Measurements from ENCODE around the gene NR5A2.

Gene NR5A2

DNA sequence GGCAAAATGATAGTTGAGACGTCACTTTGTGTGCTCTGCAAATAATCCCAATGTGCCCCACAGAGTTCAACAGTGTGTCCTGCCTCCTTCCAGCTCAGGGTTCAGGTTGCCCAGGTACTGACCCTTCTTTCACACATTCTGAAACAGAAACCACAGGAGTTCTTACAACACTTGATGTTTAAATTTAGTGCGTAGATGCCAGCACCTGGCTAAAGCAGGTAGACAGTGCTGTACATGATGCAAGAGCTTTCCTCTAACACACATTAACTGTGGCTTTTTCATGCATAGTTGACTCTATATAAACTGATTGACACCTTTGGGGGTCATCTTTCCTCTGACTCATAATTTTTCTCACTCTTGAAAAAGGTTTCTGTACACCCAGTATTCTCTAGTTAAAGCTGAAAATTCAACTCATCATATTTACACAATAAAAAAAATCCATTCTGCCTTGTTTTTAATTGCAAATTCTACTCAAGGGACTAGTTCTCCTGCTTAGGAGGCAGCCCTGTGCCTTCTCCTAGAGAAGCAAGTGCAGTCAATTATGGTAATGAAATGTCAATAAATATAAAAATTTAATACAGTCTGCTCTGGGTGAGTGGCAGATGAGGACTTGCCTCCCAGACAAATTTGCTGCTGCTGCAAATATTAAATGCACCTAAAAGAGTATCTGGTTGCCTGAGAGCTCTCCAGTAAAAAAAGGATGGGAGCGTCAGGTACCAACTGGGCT lies 91.4 kb downstream of the NR5A2 start:
- in situ Hi-C loops (cut with MboI; ENCODE audit: low sequenced_read_pairs), result no loop called here

DNA sequence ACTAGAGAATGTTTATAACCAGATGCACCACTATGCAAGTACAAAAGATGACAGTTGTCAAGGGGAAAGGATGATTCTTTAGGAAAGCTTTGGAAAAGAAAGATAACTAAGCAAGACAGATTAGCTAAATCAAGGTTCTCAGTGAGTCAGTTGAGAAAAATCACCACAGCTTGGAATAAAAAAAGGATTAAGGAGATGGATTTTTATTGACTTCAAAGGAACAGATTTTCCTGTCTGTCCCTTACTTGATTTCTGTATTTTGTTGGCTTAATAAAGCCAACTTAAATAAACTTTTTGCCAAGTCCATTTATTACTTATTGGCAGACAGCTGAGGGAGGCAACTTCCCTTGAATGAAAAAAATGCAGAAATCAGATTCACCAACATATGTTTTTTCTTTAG lies 93.9 kb downstream of the NR5A2 start:
- in situ Hi-C loops (cut with MboI; ENCODE audit: low sequenced_read_pairs), result no loop called here

DNA sequence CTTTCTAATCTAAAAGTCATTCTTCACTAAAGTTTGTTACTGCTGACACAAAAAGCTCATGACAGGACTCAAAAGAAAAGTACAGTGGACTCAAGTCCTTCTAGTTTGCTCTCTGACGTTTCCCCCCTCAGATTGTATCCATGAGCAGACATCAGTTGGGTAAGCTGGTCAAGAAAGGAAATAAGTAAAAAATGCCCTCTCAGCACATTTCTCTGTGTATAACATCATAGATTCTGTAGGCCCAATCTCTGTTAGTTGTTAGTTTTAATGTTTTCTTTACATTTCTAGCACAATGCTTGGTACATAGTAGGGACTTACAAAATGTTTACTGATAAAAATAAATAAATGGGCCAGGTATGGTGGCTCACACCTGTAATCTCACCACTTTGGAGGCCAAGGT lies 96.8 kb downstream of the NR5A2 start:
- in situ Hi-C loops (cut with MboI; ENCODE audit: low sequenced_read_pairs), result no loop called here

DNA sequence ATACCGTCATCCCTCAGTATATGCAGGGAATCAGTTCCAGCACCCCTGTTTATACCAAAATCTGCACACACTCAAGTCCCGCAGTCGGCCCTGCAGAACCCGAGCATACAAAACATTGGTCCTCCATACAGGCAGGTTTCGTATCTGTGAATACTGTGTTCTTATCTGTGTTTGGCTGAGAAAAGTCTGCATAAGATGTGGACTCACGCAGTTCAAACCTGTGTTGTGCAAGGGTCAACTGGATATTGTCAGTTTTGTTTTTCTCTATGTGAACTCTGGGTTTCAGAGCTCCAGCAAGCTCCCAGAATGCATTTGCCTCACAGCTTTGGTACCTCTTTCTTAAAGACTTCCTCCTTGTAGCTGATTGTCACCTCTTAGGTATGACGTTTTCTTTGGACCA lies 100.6 kb downstream of the NR5A2 start:
- in situ Hi-C loops (cut with MboI; ENCODE audit: low sequenced_read_pairs), result no loop called here

DNA sequence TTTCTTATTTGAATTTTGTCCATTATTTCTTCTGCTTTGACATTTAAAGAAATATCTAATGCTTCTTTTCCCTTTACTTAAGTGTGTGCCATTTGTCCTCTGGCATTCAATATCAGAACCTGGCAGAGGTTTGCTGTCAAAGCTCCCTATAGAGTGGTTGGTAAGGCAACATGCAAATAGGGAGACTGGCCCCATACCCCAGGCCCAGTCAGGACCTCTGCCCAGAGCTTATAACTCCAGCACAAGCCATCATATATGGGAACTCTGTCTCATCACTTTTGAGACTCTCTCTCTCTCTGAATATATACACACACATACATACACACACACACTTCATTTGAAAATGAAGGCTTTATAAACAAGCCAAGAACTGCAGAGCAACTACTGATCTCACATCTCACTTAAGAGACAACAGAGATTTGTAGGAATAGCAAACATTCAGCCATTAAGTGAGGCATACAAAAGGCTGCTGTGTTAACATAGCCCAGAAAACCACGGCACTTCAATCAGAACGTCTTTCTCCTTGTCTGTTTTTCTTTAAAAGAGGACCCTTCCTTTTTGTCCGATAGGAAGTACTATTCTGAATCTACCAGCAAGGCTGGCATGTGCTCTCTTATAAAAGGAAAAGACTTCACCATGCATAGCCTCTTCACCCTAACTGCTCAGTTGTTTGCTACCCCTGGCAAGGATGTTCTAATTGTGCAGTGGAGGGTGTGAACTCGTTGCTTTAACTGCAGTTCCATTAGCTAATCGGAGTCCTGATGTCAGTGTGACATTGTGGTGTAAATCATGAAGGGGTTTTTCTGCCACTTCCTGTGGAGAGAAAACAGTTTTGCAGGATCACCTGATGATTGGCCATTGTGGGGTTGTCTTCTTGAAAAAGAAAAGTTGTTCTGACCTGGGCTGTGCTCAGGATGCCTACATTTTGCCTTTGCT lies 101.7 kb downstream of the NR5A2 start:
- in situ Hi-C loops (cut with MboI; ENCODE audit: low sequenced_read_pairs), result no loop called here

DNA sequence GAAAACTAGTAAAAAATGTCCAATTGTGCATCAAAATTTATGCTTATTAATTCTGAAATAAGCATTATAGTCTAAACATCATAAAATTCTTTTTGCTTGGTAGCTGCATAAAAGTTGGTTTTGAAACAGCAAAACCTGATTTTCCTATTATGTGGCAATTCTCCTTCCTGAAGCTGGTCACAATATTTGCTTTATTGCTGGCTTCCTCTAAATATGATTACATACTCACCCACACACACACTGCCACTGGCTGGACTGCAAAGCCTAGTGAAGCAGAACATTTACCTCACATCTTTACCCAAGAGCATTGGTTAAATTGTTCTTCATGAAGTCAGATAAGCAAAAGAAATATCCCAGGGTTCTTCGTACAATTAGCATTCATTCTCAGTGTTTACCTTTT lies 103.0 kb downstream of the NR5A2 start:
- in situ Hi-C loops (cut with MboI; ENCODE audit: low sequenced_read_pairs), result loop anchor here (10.0 kb wide), 1 partner anchor 364 kb away; no protein-coding TSS in a partner anchor

DNA sequence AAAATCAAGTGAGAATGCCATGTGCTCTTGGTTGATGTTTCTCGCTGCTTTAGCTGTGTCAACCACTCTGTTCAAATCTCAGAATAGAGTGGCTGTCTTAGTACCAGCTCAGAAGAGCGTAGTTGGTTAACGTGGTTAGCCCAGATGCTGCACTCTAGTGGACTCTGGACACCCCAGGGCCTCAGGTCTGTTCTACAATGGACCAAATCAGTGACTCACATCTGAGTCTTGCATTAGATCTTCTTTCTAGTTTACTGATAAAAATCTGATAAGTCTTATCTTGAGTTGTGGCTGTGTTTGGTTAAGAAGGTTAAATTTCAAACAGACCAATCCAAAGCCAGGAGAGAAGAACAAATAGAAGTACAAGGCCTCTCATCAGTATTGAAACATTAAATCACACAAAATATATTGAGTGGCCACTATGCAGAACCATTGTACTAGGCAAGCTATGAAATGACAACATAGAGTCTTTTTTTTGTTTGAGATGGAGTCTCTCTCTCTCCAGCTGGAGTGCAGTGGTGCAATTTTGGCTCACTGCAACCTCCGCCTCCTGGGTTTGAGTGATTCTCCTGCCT lies 104.1 kb downstream of the NR5A2 start:
- in situ Hi-C loops (cut with MboI; ENCODE audit: low sequenced_read_pairs), result loop anchor here (10.0 kb wide), 1 partner anchor 363 kb away; no protein-coding TSS in a partner anchor

DNA sequence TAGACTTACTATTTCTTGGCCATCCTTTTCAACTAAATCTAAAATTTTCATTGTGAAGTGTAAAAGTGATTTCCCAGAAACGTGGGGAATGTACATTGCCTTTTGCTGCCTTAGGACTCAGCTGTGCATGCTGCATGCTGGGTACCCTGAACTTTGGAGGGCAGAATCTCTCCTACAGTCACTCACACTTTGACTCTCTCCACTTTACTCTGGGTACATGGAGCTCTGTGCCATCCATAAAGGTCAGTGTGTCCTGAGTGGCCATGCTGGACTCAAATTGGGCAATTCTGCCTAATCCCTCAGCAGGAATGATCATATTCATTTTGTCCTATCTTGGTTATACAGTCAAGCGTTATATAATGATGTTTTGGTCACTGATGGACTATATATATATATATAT lies 105.6 kb downstream of the NR5A2 start:
- in situ Hi-C loops (cut with MboI; ENCODE audit: low sequenced_read_pairs), result loop anchor here (10.0 kb wide), 1 partner anchor 362 kb away; no protein-coding TSS in a partner anchor

DNA sequence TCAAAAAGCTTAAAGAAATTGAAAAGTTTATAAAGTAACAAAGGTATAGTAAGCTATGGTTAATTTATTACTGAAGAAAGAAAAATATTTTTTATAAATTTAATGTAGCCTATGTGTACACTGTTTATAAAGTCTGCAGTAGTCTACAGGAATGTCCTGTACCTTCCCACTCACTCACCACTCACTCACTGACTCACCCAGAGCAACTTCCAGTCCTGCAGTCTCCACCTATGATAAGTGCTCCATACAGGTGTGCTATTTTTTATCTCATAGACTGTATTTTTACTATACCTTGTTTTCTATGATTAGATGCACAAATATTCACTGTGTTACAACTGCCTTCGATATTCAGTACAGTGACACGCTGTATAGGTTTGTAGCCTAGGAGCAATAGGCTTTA lies 106.6 kb downstream of the NR5A2 start:
- in situ Hi-C loops (cut with MboI; ENCODE audit: low sequenced_read_pairs), result loop anchor here (10.0 kb wide), 1 partner anchor 361 kb away; no protein-coding TSS in a partner anchor

DNA sequence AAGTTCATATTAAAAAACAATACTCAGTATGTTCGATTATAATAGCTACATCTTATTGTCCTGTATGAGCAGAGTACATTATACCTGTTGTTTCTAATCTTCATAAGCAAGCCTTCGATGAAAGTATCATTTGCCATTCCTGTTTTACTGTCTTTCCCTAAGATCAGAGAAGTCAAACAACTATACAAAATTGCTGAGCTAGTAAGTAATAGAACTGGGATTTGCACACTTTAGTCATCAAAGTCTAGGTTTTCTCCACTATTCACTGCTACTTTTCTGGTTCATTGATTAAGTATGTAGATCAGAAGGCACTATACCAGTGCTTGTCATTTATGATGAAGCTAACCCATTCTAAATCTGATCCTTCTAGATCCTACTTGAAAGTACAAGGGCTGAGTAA lies 108.9 kb downstream of the NR5A2 start:
- in situ Hi-C loops (cut with MboI; ENCODE audit: low sequenced_read_pairs), result loop anchor here (10.0 kb wide), 1 partner anchor 358 kb away; no protein-coding TSS in a partner anchor

DNA sequence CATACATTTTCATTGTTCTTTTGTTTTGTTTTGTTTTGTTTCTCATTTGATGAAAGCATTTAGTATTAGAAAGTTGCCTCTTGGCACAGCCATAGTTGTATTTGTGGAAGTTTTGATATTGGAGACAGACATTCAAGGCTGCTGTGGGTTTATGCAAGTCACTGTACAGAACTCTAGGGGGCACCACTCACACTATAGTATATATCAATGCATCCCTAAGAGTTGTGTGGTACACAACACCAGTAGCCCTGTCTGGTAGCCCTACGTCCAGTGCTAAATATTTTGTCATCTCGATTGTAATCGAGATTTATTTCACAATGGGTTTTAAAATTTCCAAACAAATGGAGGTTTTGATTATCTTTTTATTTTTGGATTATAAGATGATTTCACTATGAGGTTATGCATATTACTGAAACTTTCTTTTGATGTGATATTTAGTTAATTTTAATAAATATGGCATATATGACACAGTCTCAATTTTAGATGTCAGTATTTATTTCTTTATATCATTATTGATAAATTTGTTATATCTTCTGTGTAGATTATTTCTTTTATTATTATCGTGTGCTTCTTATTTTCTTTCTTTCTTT lies 112.2 kb downstream of the NR5A2 start:
- in situ Hi-C loops (cut with MboI; ENCODE audit: low sequenced_read_pairs), result loop anchor here (10.0 kb wide), 1 partner anchor 355 kb away; no protein-coding TSS in a partner anchor

DNA sequence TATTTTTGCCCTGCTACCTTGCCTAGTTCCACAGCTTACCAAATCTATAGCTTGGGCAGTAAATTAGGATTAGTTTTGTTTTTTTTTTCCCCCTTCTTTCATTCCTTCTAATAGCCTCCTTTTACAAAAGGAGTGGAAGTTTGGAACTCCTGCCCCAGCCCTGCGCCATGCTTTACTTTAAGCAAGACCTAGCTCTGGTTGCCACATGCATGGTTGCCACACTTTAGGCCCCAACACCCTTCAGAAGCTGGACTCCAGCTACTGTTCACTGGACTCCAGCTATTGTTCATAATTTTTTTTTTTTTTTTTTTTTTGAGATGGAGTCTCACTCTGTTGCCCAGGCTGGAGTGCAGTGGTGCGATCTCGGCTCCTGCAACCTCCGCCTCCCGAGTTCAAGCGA lies 115.8 kb downstream of the NR5A2 start:
- in situ Hi-C loops (cut with MboI; ENCODE audit: low sequenced_read_pairs), result no loop called here

DNA sequence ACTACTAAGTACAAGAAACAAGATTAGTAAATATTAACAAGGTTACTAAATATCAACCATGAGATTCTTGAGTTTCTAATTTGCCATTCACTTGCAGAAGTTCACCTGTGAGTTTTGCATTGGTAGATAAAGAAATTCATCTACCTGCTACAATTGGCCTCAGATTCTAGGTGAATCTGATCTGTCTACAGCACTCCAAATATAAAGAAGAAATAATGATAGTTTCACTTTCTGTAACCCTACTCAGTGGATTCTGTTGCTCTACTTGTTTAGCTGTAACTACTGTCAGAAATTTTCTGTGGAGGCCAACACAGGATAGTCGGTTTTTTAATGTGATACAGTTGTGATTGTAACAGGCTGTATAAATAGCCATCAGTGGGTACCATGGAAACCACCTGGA lies 118.6 kb downstream of the NR5A2 start:
- in situ Hi-C loops (cut with MboI; ENCODE audit: low sequenced_read_pairs), result no loop called here

DNA sequence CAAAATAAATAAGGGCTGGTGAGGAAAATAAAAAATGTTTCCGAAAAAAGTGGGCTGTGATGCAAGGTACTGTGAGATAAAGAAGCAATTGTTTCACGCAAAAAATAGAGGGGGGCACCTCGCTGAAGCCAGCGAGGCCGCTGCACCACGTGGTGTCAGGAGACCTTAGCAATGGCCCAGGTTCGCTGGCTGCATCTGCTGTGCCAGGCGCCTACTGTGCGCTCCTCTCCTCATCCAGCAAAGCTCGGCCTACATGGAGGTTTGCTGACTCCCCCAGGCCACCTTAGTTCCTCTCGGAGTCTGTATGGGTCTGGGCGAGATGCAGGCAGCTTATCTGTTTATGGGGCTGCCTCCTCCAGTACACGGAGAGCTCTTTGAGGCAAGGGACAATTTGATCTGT lies 119.6 kb downstream of the NR5A2 start:
- in situ Hi-C loops (cut with MboI; ENCODE audit: low sequenced_read_pairs), result no loop called here

DNA sequence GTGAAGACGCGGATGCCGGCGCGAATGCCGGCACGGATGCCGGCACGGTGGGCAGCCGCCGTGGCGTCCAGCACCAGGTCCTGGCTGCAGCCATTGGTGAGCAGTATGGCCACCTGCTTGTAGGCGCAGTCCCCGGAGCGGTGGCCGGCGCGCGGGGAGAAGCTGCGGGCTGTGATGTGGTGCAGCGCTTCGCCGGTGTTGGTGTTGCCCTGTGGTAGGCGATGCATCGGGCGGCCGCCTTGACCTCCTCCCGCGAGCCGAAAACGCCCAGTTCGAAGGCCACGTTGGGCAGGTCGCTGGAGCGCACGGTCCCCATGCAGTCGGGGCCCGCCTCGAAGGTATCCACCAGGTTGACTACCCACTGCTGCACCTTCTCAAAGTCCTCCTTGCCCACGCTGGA lies 120.2 kb downstream of the NR5A2 start:
- in situ Hi-C loops (cut with MboI; ENCODE audit: low sequenced_read_pairs), result no loop called here

DNA sequence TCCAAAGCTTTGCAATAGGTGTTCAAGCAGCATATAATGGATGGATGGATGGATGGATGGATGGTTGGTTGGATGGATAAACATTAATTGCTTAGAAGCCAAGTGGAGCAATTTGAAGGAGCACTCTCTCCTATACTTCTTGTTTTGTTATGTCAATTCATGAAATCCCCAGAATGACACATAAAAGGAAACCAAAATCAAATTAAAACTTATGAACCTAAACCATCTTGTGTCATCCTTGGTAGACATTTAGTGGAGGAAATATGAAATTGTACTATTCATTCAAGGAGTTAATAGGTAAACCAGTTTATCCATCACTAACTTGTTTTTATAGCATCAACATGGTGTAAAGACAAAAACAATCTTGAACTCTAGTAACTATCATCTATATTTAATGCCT lies 122.5 kb downstream of the NR5A2 start:
- in situ Hi-C loops (cut with MboI; ENCODE audit: low sequenced_read_pairs), result no loop called here

DNA sequence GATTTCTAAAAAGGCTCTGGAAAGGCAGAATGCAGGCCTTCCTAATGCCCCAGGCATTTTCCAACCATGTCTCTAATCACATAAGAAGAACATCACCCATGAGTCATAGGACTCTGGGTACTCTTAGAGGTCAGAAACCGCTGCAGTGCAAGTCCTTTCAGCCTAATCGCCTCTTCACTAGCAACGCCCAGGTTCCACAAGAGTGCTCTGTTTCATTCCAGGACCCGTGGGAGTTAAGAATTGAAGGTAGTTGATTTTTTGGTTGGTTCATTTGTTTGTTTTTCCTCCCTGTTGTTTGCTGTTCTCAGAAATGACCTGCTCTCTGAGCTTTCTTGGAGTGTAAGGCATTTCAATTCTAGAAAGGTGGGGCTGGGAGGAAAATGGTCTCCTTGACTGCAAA lies 123.2 kb downstream of the NR5A2 start:
- in situ Hi-C loops (cut with MboI; ENCODE audit: low sequenced_read_pairs), result no loop called here

DNA sequence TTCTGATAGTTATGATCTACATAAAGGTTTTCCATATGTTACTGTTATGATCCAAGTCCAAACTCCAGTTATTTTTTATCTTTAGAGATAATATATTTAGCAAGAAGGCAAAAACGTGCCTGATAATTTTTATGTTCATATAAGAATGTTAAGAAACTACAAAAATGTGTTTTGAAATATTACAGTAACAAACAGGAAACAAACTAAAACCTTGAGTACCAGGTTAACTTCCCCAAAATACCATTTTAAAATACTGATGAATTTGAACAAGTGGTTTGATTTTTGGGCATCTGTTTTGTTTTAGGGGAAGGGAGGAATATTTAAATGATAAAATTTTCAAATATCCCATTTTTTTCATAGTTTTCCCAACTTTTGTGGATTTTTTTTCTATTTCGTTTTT lies 124.8 kb downstream of the NR5A2 start:
- in situ Hi-C loops (cut with MboI; ENCODE audit: low sequenced_read_pairs), result no loop called here

DNA sequence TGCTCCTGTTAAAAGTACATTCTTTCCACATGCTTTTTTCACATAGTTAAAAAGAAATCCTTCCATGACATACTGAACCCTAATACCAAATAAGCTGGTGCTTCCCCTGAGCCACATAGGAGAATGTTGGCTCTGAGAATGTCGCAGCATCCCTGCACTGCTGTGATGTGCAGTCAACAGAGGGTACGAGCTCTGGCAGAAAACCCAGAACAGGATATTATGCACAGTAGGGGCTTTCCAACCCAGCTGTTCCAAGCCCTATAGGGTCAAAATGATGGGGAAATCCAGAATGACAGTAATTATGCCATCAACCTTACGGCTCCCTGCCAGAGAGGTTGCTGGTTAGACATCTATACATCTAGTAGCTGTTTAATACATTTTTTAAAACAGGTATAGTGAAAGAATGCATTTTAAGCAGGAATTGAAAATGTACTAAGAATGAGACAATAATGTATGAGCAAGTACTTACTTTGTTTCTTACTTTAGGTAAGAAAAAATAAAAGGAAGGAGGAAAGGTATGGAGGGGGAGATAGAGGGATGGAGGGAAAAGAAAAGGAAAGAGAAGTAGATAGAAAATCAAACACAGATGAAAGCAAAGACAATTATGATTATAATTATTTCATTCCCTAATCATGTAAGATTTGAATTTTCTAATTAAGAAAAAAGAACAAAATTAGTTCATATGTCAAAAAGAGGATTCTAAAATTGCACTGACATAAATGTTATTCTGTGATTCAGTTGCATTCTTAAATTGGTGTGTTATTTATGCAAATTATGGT lies 126.0 kb downstream of the NR5A2 start:
- in situ Hi-C loops (cut with MboI; ENCODE audit: low sequenced_read_pairs), result no loop called here

DNA sequence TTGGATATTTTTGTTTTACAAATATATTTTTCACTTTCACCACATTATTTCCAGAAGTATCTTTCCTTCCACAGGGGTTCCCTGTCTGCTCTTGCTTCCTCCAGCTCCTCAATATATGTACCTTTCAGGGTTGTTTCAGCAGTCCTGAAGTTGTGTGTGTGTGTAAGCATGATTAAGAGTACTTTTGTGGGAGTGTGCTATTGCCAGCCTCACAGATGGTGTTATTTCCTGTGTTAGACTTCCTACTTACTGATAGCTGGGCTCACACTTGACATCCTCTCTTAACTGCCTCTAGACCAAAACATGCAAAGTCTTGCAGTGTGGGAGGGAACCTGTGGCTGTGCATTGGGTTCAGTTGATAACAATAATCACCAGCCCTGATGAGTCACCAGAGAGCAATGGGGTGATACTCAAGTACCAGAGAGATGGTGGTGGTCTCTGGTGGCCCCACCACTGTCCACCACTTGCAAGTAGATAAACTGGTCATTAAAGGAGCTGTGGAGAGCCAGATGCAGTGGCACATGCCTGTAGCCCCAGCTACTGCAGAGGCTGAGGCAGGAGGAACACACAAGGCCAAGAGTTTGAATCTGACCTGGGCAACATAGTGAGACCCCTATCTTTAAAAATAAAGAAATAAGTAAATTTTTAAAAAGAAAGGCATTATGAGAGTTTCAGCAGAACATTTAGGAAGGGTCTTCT lies 126.7 kb downstream of the NR5A2 start:
- in situ Hi-C loops (cut with MboI; ENCODE audit: low sequenced_read_pairs), result no loop called here
